ENCODE results near the gene TMEM94. TPM values are rescaled to one million over a fixed set of nuclear protein-coding genes. Genes with fewer than 3 reads are reported as not detected.

The TMEM94 gene
- total RNA-seq, 6 experiments from 2014 or later: 24.2 to 47.1 (median 29.6) TPM

DNA sequence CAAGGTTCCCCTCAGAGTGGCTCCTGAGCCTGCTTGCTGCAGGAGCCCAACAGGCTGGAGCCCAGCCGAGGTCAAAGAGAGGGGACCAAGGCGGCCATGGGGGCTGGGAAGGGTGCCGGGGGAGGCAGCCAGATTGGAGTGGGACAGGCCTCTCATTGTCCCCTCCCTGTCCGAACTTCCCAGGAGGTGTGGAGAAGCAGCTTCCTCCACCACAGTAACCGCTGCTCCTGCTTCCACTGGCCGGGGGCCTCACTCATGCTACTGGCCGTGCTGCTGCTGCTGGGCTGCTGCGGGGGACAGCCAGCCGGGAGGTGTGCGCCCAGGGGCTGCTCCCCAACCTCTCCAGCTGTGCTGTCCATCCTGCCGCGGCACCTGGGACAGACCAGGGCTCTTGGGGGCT lies 29.3 kb downstream of the TMEM94 start:
- intact Hi-C loops (cut with DNase I): no loop called here
- WGBS (ENCODE audit: insufficient coverage, low coverage, low lambda C conversion rate, missing lambda C conversion rate): no CpG with 5 or more reads among the region's 12 CpGs
- Histone ChIP-seq H3K4me3 (no peak overlapping the region), H3K27me3 (no peaks in the 10 kb centered on the region), H3K9me3 (no peaks in the 10 kb centered on the region), H3K27ac (no peak overlapping the region), H3K36me3 (no peaks in the 10 kb centered on the region), H3K4me1 (peaks cover 0 to 7% (median 0%) of the 10 kb centered on the region in 4 donors)
- TF ChIP-seq POLR2A (IDR thresholded peaks at IDR 0.05) (no peak), CTCF (IDR thresholded peaks at IDR 0.05) (no peak)
- DNase-seq: no peak
- no peak for ATAC-seq

DNA sequence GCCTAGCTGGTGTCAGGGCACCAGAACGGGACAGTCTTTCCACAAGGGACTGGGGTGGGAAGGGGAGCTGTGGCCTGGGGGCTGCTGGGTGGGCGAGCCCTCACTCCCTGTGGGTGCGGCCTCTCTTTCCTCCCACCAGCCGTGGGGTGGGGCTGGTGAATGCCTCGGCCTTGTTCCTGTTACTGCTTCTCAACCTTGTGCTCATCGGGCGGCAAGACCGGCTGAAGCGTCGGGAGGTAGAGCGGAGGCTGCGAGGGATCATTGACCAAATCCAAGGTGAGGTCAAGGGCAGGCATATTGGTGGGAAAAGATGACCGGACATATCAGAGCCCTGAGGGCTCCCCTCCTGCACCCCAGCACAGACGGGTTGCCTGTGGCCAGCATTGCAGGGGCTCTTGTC lies 29.7 kb downstream of the TMEM94 start:
- Histone ChIP-seq H3K9me3 (no peaks in the 10 kb centered on the region), H3K4me3 (no peak overlapping the region), H3K36me3 (no peaks in the 10 kb centered on the region), H3K27me3 (no peaks in the 10 kb centered on the region), H3K27ac (no peak overlapping the region), H3K4me1 (peaks cover 0 to 7% (median 0%) of the 10 kb centered on the region in 4 donors)
- WGBS (ENCODE audit: insufficient coverage, low coverage, low lambda C conversion rate, missing lambda C conversion rate): 60% methylated on average over 6 of the region's 14 CpGs
- intact Hi-C loops (cut with DNase I): no loop called here
- ATAC-seq: no peak
- no peak for DNase-seq
- no peak for TF ChIP-seq POLR2A (IDR thresholded peaks at IDR 0.05)
- no peak for TF ChIP-seq CTCF (IDR thresholded peaks at IDR 0.05)

- DNase-seq (peak in 1 of 3 donors; percentile 43), ATAC-seq (no peak)
- Histone ChIP-seq H3K4me3 (no peak overlapping the region), H3K36me3 (no peaks in the 10 kb centered on the region), H3K4me1 (peaks cover 0 to 7% (median 0%) of the 10 kb centered on the region in 4 donors), H3K27me3 (no peaks in the 10 kb centered on the region), H3K27ac (peak overlapping the region in 2 of 3 donors; percentile 20 to 33), H3K9me3 (no peaks in the 10 kb centered on the region)
- WGBS (ENCODE audit: insufficient coverage, low coverage, low lambda C conversion rate, missing lambda C conversion rate): no CpG with 5 or more reads among the region's 5 CpGs
- intact Hi-C loops (cut with DNase I): no loop called here
- TF ChIP-seq POLR2A (IDR thresholded peaks at IDR 0.05): no peak
- no peak for TF ChIP-seq CTCF (IDR thresholded peaks at IDR 0.05)
Observed at GRCh38 chr17:75486951-75487350, 30.5 kb downstream of the TMEM94 start.

DNA sequence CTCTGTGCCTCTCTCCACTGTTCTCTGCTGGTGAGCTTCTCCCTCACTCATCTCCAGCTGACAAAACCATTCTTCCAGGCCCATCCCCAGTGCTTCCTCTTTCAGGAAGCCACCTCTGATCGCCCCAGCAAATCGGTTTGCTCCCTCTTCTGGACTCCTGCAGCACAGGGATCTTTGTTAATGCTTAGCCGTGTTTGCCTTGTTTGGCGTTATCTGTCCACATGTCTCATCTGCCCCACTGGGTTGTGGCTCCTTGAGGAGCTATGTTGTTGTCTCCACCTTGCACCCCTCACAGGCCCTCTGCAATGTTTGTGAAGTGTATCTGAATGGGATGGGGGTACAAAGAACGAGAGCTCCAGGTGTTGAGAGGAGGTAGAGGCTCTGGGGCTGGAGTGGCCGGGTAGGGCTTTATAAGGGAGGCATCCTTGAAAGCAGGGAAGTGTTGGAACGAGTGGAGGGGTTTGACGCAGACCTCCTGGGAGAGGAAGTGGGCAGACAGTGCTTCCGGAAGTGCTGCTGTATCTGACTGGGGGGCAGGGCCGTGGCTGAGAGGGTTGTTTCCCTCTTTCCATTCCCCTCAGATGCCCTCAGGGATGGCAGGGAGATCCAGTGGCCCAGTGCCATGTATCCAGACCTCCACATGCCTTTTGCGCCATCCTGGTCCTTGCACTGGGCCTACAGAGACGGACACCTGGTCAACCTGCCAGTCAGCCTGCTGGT lies 31.1 kb downstream of the TMEM94 start:
- H3K9me3 ChIP-seq: no peaks in the 10 kb centered on the region
- H3K36me3 ChIP-seq: no peaks in the 10 kb centered on the region
- H3K27me3 ChIP-seq: no peaks in the 10 kb centered on the region
- DNase-seq (peak in 2 of 3 donors; percentile 49 to 62), ATAC-seq (peak; percentile 36 to 67 (median 44))
- H3K4me1 ChIP-seq: peaks cover 0 to 7% (median 0%) of the 10 kb centered on the region in 4 donors
- TF ChIP-seq CTCF (IDR thresholded peaks at IDR 0.05) (no peak), POLR2A (IDR thresholded peaks at IDR 0.05) (no peak)
- 40% methylated on average over 9 of the region's 12 CpGs for WGBS (ENCODE audit: insufficient coverage, low coverage, low lambda C conversion rate, missing lambda C conversion rate)
- intact Hi-C loops (cut with DNase I): no loop called here
- peak overlapping the region in 2 of 3 donors; percentile 20 to 33 for H3K27ac ChIP-seq
- no peak overlapping the region for H3K4me3 ChIP-seq
